Epithelial cell of esophagus (primary cell): Measurements from ENCODE around the gene RBM5.

Source experiments
- DNase-seq: peaks from one replicate; pipeline ENCODE4 v3.0.0; 2010; ENCODE audit warnings: low read depth
- H3K4me3 ChIP-seq: 2 replicates; pipeline ENCODE4 v1.5.1; 2011; ENCODE audit warnings: mild to moderate bottlenecking, low read length, control low read depth
- TF ChIP-seq, protein P1 (sequence below): IDR thresholded peaks from 2 replicates; pipeline ENCODE4 v1.5.1; 2011; ENCODE audit warnings: low read depth, mild to moderate bottlenecking, low read length, control low read depth, inconsistent platforms; ENCODE audit not compliant: insufficient read depth; ENCODE audit errors: missing control alignments

RBM5 gene

DNA sequence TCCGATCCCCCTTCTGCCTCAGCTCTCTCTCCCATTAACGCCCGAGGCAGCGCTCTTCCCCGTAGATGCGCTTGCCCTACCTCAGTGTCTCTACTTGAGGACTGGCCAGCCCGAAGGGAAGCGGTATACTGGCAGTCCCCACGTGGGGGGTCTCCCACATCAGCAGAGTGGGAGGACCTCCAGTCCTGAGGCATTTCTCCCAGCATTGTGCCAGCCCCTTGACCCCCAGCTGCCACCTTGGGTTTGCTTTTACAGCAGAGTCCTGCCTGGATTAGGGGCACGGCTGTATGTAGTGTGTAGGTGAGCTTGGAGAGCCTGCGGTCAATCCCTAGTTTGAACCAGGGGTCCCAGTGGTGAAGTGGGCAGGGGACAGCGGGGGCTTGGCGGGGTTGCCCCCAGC lies 67.2 kb downstream of the RBM5 start:
- TF ChIP-seq, protein P1, sequence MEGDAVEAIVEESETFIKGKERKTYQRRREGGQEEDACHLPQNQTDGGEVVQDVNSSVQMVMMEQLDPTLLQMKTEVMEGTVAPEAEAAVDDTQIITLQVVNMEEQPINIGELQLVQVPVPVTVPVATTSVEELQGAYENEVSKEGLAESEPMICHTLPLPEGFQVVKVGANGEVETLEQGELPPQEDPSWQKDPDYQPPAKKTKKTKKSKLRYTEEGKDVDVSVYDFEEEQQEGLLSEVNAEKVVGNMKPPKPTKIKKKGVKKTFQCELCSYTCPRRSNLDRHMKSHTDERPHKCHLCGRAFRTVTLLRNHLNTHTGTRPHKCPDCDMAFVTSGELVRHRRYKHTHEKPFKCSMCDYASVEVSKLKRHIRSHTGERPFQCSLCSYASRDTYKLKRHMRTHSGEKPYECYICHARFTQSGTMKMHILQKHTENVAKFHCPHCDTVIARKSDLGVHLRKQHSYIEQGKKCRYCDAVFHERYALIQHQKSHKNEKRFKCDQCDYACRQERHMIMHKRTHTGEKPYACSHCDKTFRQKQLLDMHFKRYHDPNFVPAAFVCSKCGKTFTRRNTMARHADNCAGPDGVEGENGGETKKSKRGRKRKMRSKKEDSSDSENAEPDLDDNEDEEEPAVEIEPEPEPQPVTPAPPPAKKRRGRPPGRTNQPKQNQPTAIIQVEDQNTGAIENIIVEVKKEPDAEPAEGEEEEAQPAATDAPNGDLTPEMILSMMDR = no peak
- peak; percentile 27 for DNase-seq
- H3K4me3 ChIP-seq = peak overlapping the region; percentile 90

DNA sequence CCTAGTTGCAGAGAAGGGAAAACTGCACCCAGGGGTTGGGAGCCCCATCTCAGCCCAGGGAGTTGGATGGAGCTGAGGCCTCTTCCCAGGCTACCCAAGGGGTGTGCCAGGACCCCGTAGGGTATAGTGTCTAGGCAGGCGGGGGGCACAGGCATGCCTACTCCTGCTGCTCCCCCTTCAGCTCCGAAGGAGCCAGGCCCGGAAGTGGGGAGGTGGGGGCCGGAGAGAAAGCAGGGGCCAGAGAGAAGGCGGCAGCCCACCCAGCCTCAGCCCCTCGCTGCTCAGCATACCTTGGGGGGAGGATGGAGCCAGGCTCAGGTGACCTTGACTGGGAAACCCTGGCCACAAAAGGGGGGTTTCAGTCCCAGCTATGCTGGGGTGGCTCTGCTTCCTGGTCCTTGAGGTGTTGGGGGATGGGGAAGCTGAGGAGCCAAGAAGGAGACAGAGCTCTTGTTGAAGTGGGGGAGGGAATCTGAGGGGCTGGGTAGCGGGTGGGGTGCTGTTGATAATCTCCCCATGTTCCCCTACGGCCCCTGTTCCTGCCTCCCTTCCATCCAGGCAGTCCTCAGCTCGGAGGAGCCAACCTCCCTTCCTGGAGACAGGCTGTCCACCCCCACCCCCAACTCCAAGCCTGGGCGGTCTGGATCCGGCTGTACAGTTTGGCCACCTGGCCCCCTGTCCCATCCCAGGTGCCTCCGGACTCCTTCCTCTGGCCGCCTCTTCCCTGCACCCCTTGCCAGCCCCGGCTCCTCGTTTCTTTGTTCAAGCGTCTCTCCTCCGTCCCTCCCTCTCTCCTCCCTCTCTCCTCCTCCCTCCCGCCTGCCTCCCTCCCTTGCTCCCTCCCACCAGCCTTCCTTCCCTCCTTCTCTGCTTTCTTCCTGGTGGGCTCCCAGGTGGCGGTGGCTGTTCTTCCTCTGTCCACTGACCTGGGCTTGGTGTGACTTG lies 68.1 kb downstream of the RBM5 start:
- peak overlapping the region; percentile 90 for H3K4me3 ChIP-seq
- TF ChIP-seq, protein P1 = no peak
- DNase-seq = peak; percentile 67

DNA sequence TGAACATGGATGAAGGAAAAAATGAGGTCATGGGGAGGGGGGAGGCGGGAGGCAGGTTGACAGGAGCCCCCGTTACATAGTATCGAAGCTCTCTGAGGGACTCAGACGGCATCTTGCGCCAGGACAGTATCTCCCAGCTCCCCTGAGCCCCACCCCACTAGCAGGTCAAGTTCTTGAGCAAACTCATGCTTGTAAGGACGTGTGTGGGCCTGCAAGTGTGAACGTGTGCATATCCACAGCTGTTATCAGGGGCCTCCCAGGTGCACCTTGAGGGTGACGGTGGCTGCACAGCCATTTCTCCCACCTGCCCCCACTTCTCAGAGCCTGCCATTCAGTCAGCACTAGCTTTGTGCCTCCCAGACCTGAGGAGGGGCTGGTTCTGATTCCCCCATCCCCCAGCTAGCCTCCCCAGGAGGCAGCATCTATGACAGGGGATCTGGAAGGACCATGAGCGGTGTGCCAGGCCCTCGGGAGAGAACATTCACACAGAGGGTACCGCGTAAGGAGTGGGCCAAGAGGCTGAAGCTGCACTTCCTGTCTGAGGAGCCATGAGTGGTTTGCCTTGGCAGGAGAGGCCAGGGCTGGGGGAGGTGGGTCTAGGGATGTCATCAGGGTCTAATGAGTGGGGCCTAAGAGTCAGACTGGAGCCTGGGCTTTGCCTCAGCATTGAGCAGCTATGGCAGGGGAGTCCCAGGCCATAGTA lies 69.3 kb downstream of the RBM5 start:
- peak; percentile 98 for DNase-seq
- H3K4me3 ChIP-seq = peak overlapping the region; percentile 90
- TF ChIP-seq, protein P1 = no peak

DNA sequence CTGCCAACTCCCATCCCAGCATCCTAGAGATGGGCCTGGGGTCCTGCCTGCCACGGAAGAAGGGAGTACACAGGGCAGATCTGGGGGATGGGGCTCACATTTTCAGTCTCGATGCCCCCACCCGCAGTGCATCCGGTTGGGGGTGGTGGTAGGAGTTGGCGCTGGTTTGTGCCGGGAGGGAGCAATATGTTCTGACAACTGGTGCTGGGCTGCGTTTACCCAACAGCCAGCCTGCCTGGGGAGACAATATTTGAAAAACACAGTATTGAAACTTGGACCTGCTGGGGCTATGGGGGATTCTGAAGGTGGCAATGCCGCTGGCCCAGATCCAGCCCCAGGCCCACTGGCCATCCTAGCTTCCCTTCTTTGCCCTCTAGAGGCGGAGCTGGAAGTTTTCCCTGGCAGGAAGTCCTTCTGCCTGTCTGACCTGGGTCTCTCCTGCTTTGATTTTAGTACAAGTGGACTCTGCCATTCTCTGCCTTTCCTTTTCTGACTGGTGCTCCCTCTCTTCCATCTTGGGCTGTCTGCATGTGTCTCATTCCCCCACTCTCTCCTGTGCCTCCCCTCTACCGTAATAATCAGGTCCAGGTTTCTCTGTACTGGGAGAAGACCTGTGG lies 69.9 kb downstream of the RBM5 start:
- TF ChIP-seq, protein P1 = no peak
- peak overlapping the region; percentile 90 for H3K4me3 ChIP-seq
- DNase-seq = no peak

DNA sequence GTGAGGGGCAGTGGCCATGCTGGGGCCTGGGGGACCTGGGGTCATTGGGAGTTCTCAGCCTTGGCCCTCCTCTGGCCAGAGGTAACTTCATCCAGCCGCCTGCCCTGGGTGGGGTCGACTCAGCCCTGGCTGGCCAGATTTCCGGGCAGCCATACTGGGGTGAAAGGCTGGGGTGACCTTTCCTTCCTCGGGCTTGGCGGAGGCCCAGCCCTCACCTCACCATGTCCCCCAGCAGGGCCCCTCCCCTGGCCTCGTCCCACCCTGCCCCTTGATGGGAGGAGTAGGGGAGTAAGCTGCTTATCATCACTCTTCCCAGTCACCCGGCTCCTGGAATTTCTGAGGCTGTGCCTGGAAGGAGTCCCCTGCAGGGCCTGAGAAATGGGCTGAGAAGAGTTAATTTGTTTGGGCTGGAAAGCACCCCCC lies 71.9 kb downstream of the RBM5 start:
- H3K4me3 ChIP-seq = peak overlapping the region; percentile 18
- no peak for DNase-seq
- TF ChIP-seq, protein P1 = no peak

DNA sequence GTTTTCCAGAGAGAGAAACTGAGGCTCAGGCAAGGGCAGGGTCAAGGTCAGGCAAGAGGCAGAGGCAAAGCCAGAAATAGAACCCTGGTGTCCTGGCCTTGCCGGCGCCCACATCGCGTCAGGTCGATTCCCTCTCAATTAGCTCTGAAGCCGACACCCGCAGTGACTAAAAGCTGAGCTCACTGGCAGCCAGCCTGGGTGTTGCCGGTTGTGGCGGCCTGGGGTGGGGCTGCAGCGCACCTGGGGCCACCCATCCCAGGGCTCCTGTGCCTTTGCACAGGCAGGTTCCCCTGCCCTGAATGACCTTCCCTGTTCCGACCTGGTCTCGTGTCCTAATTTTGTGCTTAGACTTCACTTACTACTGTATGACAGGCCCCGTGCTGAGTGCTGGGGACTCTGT lies 72.6 kb downstream of the RBM5 start:
- DNase-seq = peak; percentile 85
- H3K4me3 ChIP-seq = peak overlapping the region; percentile 18

More for the DNA sequence above, 72.6 kb downstream of the RBM5 start:
- TF ChIP-seq, protein P1 = no peak
